HepG2 (cell line): ENCODE measurements around the gene CYP19A1. TPM values are rescaled to one million over a fixed set of nuclear protein-coding genes. Genes with fewer than 3 reads are reported as not detected.
A peak's percentile ranks its signal among the peaks of the same experiment; 100 is the strongest.

Experiments used
- NCOR1 ChIP-seq: fragments of 200-600 bp; sonication (generic); IDR thresholded peaks from 2 replicates; pipeline ENCODE4 v1.7.0; 2017; ENCODE audit warnings: antibody characterized with exemption, low read length, borderline replicate concordance
- RBFOX2 ChIP-seq: fragments of 200-400 bp; formaldehyde crosslinking; IDR thresholded peaks from 2 replicates; pipeline ENCODE4 v1.6.1; 2017; ENCODE audit warnings: low read depth, mild to moderate bottlenecking, low read length
- SOX6 ChIP-seq, 2 experiments: fragments of 450-650 bp in 1 of 2; sonication (generic) in 1 of 2; formaldehyde crosslinking in 1 of 2; IDR thresholded peaks; 2 replicates each; pipeline versions ENCODE4 v1.4.0 to v1.6.1; 2017 to 2020; ENCODE audit warnings: antibody characterized with exemption in 1 of 2, mild to moderate bottlenecking in 1 of 2, missing genetic modification reagents in 1 of 2
- SUZ12 ChIP-seq: fragments of 150-350 bp; IDR thresholded peaks from 2 replicates; pipeline ENCODE4 v1.6.1; 2014; ENCODE audit warnings: low read depth, low read length
- polyA plus RNA-seq, 8 experiments: library from polyadenylated mRNA; depleted of rRNA in 3 of 8; stranded (reverse) in 7 of 8; unstranded in 1 of 8; fragments of >200 nt; fragmentation: Illumina TruSeq in 4 of 8; extraction: Trizol in 4 of 8; gene quantifications; 2 replicates each; pipeline versions ENCODE4 v1.2.1 to v1.2.3, GENCODE V29; 2011 to 2016; ENCODE audit warnings: low read depth in 4 of 8, missing spikeins in 1 of 8, mixed read lengths in 1 of 8; ENCODE audit not compliant: insufficient read depth in 1 of 8
- total RNA-seq, 5 experiments: library from RNA; depleted of rRNA; stranded (reverse); fragments of >200 nt; fragmentation: Illumina TruSeq; extraction: Trizol; gene quantifications; 2 replicates each; pipeline ENCODE4 v1.2.3, GENCODE V29; 2016; ENCODE audit warnings: low read depth in 1 of 5
- TF ChIP-seq, protein P1 (sequence below): sonication (generic); formaldehyde crosslinking; IDR thresholded peaks from 2 replicates; pipeline ENCODE4 v1.5.0; 2020; ENCODE audit warnings: mild to moderate bottlenecking, missing genetic modification reagents
- TF ChIP-seq, protein P2 (sequence below): sonication (generic); formaldehyde crosslinking; IDR thresholded peaks from 2 replicates; pipeline ENCODE4 v1.4.0; 2020; ENCODE audit warnings: missing genetic modification reagents
- TF ChIP-seq, protein P3 (sequence below), 2 experiments: fragments of 450-650 bp in 1 of 2; sonication (generic) in 1 of 2; formaldehyde crosslinking in 1 of 2; IDR thresholded peaks; 2 replicates each; pipeline versions ENCODE4 v1.6.1 to v1.8.0; 2016 to 2022; ENCODE audit warnings: antibody characterized with exemption in 1 of 2, mild to moderate bottlenecking in 1 of 2, missing genetic modification reagents in 1 of 2
- TF ChIP-seq, protein P4 (sequence below): sonication (generic); formaldehyde crosslinking; IDR thresholded peaks from 2 replicates; pipeline ENCODE4 v1.4.0; 2020; ENCODE audit warnings: missing genetic modification reagents, borderline replicate concordance
- TF ChIP-seq, protein P5 (sequence below): sonication (generic); formaldehyde crosslinking; IDR thresholded peaks from 2 replicates; pipeline ENCODE4 v1.4.0; 2020; ENCODE audit warnings: mild to moderate bottlenecking, missing genetic modification reagents

Gene CYP19A1
- total and polyA plus RNA-seq, 2 of the 13 experiments (the other 11 are each of a cell fraction or from before 2014, with no cell fraction given) = 10.9 to 23.0 TPM

DNA sequence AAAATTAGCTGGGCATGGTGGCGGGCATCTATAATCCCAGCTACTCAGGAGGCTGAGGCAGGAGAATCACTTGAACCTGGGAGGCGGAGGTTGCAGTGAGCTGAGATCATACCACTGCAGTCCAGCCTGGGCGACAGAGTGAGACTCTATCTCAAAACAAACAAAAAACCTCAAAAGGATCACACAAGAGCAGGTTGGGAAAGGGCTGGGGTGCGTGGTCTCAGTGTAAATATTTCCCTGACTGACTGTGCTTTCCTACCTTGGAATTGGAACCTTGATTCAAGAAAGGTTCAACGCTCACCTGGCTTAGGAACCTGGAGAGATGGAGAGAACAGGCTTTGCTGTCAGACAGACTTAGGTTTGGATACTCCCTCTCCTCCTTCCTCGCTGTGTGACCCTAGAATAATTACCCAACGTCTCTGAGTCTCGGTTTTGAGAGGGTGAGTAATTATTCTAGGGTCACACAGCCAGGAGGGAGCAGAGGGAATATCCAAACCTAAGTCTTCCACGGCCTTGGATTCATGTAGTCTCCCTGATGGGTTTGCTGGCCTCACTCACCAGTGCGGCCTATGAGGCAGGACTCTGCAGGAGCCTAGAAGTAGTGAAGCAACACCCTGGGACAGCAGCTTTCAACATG lies 24.6 kb downstream of the CYP19A1 start (continued):
- TF ChIP-seq, protein P1, sequence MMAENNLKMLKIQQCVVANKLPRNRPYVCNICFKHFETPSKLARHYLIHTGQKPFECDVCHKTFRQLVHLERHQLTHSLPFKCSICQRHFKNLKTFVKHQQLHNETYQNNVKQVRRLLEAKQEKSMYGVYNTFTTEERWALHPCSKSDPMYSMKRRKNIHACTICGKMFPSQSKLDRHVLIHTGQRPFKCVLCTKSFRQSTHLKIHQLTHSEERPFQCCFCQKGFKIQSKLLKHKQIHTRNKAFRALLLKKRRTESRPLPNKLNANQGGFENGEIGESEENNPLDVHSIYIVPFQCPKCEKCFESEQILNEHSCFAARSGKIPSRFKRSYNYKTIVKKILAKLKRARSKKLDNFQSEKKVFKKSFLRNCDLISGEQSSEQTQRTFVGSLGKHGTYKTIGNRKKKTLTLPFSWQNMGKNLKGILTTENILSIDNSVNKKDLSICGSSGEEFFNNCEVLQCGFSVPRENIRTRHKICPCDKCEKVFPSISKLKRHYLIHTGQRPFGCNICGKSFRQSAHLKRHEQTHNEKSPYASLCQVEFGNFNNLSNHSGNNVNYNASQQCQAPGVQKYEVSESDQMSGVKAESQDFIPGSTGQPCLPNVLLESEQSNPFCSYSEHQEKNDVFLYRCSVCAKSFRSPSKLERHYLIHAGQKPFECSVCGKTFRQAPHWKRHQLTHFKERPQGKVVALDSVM (CRISPR knock-in tag) = peak; percentile 100
- TF ChIP-seq, protein P2, sequence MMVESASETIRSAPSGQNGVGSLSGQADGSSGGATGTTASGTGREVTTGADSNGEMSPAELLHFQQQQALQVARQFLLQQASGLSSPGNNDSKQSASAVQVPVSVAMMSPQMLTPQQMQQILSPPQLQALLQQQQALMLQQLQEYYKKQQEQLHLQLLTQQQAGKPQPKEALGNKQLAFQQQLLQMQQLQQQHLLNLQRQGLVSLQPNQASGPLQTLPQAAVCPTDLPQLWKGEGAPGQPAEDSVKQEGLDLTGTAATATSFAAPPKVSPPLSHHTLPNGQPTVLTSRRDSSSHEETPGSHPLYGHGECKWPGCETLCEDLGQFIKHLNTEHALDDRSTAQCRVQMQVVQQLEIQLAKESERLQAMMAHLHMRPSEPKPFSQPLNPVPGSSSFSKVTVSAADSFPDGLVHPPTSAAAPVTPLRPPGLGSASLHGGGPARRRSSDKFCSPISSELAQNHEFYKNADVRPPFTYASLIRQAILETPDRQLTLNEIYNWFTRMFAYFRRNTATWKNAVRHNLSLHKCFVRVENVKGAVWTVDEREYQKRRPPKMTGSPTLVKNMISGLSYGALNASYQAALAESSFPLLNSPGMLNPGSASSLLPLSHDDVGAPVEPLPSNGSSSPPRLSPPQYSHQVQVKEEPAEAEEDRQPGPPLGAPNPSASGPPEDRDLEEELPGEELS = peak; percentile 88
- TF ChIP-seq, protein P3, sequence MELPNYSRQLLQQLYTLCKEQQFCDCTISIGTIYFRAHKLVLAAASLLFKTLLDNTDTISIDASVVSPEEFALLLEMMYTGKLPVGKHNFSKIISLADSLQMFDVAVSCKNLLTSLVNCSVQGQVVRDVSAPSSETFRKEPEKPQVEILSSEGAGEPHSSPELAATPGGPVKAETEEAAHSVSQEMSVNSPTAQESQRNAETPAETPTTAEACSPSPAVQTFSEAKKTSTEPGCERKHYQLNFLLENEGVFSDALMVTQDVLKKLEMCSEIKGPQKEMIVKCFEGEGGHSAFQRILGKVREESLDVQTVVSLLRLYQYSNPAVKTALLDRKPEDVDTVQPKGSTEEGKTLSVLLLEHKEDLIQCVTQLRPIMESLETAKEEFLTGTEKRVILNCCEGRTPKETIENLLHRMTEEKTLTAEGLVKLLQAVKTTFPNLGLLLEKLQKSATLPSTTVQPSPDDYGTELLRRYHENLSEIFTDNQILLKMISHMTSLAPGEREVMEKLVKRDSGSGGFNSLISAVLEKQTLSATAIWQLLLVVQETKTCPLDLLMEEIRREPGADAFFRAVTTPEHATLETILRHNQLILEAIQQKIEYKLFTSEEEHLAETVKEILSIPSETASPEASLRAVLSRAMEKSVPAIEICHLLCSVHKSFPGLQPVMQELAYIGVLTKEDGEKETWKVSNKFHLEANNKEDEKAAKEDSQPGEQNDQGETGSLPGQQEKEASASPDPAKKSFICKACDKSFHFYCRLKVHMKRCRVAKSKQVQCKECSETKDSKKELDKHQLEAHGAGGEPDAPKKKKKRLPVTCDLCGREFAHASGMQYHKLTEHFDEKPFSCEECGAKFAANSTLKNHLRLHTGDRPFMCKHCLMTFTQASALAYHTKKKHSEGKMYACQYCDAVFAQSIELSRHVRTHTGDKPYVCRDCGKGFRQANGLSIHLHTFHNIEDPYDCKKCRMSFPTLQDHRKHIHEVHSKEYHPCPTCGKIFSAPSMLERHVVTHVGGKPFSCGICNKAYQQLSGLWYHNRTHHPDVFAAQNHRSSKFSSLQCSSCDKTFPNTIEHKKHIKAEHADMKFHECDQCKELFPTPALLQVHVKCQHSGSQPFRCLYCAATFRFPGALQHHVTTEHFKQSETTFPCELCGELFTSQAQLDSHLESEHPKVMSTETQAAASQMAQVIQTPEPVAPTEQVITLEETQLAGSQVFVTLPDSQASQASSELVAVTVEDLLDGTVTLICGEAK (IDR thresholded peaks at IDR 0.05) = no peak
- TF ChIP-seq, protein P3 (CRISPR knock-in tag; IDR thresholded peaks at IDR 0.05) = no peak; the same call in 1 of the 2 replicates
- TF ChIP-seq SOX6 (IDR thresholded peaks at IDR 0.05) = no peak
- TF ChIP-seq SOX6 (CRISPR knock-in tag; IDR thresholded peaks at IDR 0.05) = peak; percentile 88
- TF ChIP-seq, protein P4, sequence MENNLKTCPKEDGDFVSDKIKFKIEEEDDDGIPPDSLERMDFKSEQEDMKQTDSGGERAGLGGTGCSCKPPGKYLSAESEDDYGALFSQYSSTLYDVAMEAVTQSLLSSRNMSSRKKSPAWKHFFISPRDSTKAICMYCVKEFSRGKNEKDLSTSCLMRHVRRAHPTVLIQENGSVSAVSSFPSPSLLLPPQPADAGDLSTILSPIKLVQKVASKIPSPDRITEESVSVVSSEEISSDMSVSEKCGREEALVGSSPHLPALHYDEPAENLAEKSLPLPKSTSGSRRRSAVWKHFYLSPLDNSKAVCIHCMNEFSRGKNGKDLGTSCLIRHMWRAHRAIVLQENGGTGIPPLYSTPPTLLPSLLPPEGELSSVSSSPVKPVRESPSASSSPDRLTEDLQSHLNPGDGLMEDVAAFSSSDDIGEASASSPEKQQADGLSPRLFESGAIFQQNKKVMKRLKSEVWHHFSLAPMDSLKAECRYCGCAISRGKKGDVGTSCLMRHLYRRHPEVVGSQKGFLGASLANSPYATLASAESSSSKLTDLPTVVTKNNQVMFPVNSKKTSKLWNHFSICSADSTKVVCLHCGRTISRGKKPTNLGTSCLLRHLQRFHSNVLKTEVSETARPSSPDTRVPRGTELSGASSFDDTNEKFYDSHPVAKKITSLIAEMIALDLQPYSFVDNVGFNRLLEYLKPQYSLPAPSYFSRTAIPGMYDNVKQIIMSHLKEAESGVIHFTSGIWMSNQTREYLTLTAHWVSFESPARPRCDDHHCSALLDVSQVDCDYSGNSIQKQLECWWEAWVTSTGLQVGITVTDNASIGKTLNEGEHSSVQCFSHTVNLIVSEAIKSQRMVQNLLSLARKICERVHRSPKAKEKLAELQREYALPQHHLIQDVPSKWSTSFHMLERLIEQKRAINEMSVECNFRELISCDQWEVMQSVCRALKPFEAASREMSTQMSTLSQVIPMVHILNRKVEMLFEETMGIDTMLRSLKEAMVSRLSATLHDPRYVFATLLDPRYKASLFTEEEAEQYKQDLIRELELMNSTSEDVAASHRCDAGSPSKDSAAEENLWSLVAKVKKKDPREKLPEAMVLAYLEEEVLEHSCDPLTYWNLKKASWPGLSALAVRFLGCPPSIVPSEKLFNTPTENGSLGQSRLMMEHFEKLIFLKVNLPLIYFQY (CRISPR knock-in tag) = no peak
- TF ChIP-seq NCOR1 = peak; percentile 66; the same call in 1 of the 2 replicates
- TF ChIP-seq, protein P5, sequence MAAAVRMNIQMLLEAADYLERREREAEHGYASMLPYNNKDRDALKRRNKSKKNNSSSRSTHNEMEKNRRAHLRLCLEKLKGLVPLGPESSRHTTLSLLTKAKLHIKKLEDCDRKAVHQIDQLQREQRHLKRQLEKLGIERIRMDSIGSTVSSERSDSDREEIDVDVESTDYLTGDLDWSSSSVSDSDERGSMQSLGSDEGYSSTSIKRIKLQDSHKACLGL (CRISPR knock-in tag) = no peak
- TF ChIP-seq RBFOX2 = no peak
- no peak for TF ChIP-seq SUZ12
